ENCODE measurements around the gene RAB44. TPM values are rescaled to one million over a fixed set of nuclear protein-coding genes. Genes with fewer than 3 reads are reported as not detected.

The RAB44 gene
- total RNA-seq, 1 experiment from 2014 or later, result not detected

DNA sequence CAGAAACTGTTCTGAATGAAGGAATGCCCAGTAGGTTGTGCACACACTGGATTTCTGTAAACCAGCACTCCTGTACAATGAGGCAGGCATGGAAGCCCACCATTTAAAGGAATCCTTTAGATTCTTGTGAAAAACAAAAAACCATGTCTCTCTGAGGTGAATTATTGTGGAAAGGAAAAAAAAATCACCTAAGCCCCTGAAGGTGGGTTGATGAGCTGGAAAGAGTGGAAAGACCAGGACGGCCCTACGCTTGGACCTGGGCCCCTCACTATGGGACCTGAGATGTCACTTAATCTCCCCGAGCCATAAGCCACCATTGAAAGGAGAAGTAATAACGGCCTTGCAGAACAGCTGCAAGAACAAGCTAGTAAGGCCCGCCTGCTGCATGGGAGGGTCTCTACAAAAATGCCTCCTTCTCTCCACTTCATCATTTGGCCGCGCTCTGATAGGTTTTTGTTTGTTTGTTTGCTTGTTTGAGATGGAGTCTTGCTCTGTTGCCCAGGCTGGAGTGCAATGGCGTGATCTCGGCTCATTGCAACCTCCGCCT, 68.8 kb downstream of the RAB44 start:
- Mint-ChIP-seq H3K9me3 (no peaks in the 10 kb centered on the region), H3K27ac (no peak overlapping the region), H3K27me3 (ENCODE audit: low read depth) (peaks cover 2% of the 10 kb centered on the region), H3K4me1 (peaks cover 15 to 39% of the 10 kb centered on the region in 2 experiments), H3K4me3 (no peak overlapping the region), H3K36me3 (ENCODE audit: insufficient read depth in 1 of 3, low read depth in 3 of 3) (no peaks in the 10 kb centered on the region; a peak in 1 of 7 replicates)
- no peak overlapping the region for H2BK120ac ChIP-seq (ENCODE audit: low read depth, low read length, poor library complexity, severe bottlenecking)
- DNase-seq, result no peak
- no peak overlapping the region for H4K5ac ChIP-seq (ENCODE audit: insufficient read length, low read depth, low read length)
- no peak overlapping the region for H3K14ac ChIP-seq (ENCODE audit: insufficient read depth, low read length)
- H3K18ac ChIP-seq (ENCODE audit: insufficient read length, low read depth, low read length), result no peak overlapping the region
- H3K56ac ChIP-seq (ENCODE audit: insufficient read length, low read depth, low read length), result no peak overlapping the region
- H3K79me1 ChIP-seq (ENCODE audit: insufficient read depth, low read depth, low read length, poor library complexity, severe bottlenecking), result no peaks in the 10 kb centered on the region
- no peak overlapping the region for H4K8ac ChIP-seq (replicated peaks; ENCODE audit: insufficient read length, low read depth, low read length)
- no peak overlapping the region for H3K4me2 ChIP-seq (ENCODE audit: insufficient read depth, insufficient read length, low read length)
- no peak overlapping the region for H3K4ac ChIP-seq (ENCODE audit: low read depth, low read length)
- H2BK5ac ChIP-seq (ENCODE audit: insufficient read length, low read length), result no peak overlapping the region
- H3K9me3 ChIP-seq (ENCODE audit: control insufficient read depth, low read depth, low read length), result no peaks in the 10 kb centered on the region
- H3K27me3 ChIP-seq (ENCODE audit: insufficient read depth, low read length), result no peaks in the 10 kb centered on the region
- H2BK20ac ChIP-seq (ENCODE audit: low read depth, low read length, poor library complexity, severe bottlenecking), result no peak overlapping the region
- no peaks in the 10 kb centered on the region for H3K4me1 ChIP-seq (ENCODE audit: insufficient read depth, low read length)
- no peaks in the 10 kb centered on the region for H3K79me2 ChIP-seq (ENCODE audit: insufficient read depth, low read length)
- no peak overlapping the region for H3K23ac ChIP-seq (ENCODE audit: insufficient read length, low read depth, low read length)
- TF ChIP-seq, protein P1, sequence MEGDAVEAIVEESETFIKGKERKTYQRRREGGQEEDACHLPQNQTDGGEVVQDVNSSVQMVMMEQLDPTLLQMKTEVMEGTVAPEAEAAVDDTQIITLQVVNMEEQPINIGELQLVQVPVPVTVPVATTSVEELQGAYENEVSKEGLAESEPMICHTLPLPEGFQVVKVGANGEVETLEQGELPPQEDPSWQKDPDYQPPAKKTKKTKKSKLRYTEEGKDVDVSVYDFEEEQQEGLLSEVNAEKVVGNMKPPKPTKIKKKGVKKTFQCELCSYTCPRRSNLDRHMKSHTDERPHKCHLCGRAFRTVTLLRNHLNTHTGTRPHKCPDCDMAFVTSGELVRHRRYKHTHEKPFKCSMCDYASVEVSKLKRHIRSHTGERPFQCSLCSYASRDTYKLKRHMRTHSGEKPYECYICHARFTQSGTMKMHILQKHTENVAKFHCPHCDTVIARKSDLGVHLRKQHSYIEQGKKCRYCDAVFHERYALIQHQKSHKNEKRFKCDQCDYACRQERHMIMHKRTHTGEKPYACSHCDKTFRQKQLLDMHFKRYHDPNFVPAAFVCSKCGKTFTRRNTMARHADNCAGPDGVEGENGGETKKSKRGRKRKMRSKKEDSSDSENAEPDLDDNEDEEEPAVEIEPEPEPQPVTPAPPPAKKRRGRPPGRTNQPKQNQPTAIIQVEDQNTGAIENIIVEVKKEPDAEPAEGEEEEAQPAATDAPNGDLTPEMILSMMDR (conservative IDR thresholded peaks at IDR 0.05), result no peak
- no peaks in the 10 kb centered on the region for H3K23me2 ChIP-seq (ENCODE audit: insufficient read length, low read depth, low read length, poor library complexity, severe bottlenecking)
- H2AFZ ChIP-seq (ENCODE audit: low read length), result no peak overlapping the region
- no peak overlapping the region for H3K9ac ChIP-seq (ENCODE audit: extremely low read depth, insufficient read length, low read length)
- H2BK15ac ChIP-seq (ENCODE audit: low read depth, low read length), result no peak overlapping the region
- no peaks in the 10 kb centered on the region for H4K20me1 ChIP-seq (ENCODE audit: control insufficient read depth, insufficient read depth, insufficient read length)
- H2AK5ac ChIP-seq (ENCODE audit: insufficient read length, low read length), result no peak overlapping the region
- H4K91ac ChIP-seq (ENCODE audit: insufficient read length, low read depth, low read length), result no peak overlapping the region
- H3K27ac ChIP-seq (ENCODE audit: insufficient read length, low read depth, low read length), result no peak overlapping the region
- H3T11ph ChIP-seq (ENCODE audit: low read length), result no peak overlapping the region
- WGBS (ENCODE audit: extremely low coverage, insufficient read length, low lambda C conversion rate), result no CpG with 5 or more reads among the region's 10 CpGs
- no peak overlapping the region for H2BK12ac ChIP-seq (ENCODE audit: insufficient read length, low read depth, low read length)
